Adipose tissue (tissue), 3 donors: ENCODE results near the gene ASS1. TPM values are rescaled to one million over a fixed set of nuclear protein-coding genes. Genes with fewer than 3 reads are reported as not detected.

Source experiments
- H3K27ac ChIP-seq: one replicate; pipeline ENCODE4 v1.5.1; 2013; ENCODE audit warnings: low read depth, low read length
- WGBS, 3 donors: extraction: QIAGEN DNeasy Blood & Tissue Kit; methylation state at CpG; one replicate each; pipeline ENCODE4 v1.1.7; 2013; 5-methylcytosine and 5-hydroxymethylcytosine counted together
- polyA plus RNA-seq, 3 donors: library from polyadenylated mRNA; stranded (reverse); fragments of 200-250 nt; gene quantifications; one replicate each; pipeline ENCODE4 v1.2.3, GENCODE V29; 2013
- donor health status: healthy with polysubstance abuse.
- donor health status: Bipolar disorder and iron deficiency.
- donor health status: healthy.

The ASS1 gene
- polyA plus RNA-seq, 3 donors = 90.1 to 700 (median 349) TPM

DNA sequence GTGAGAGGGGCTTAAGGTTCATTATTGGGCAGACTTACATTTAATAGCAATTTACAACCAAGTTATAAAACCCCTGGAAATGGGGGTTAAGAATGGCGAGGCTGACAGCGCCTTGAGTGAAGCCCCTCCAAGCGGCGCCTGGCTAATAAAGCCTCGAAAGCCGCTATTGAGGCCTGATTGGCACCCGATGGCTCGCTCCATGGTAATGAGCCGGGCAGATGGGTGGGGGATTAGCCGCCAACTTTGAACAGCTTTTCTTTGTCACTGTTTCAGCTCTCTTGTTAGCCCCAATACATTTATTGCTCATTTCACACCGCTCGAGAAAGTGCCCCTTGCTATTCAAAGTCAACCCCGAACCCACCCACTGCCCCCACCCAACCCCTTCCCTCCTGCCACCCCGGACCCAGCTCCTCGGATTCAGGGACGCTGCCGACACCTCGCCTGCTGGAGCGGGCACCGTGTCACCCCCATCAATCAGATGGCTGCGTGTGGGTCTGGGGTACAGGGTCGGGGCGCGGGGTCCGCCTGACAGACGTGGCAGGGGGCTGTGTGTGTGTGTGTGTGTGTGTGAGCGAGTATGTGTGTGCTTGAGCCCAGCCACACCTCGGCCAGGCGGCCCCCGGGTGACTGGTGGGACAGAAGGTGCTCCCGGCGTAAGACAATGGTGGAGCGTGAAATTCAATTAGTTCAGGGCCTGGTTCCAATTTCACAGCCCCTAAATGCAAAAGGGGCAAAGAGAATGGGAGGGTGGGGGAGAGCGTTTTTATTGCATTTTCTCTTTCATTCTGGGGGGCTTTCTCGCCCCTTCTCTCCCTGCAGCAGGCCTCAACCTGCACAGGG is 34.2 kb downstream of the ASS1 start:
- no peak overlapping the region for H3K27ac ChIP-seq
- 81 to 89% (median 88%) methylated on average over 35 of the region's 35 CpGs for WGBS, 3 donors

DNA sequence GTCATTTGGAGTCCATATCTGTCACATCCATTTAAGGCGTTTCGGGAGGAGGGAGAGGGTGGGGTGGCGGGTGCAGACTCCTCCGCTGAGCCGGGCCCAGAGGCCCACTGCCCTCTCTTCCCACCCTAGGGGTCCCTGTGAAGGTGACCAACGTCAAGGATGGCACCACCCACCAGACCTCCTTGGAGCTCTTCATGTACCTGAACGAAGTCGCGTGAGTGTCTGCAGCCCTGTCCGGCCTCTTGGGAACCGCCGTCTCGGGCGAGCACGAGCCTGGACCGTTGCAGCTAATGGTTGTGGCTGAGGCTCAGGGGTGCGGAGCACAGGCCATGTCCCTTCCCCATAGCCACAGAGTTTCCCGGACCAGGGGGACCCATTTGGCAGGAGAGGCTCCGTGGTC is 34.8 kb downstream of the ASS1 start:
- no peak overlapping the region for H3K27ac ChIP-seq
- WGBS, 3 donors = 86 to 92% (median 91%) methylated on average over 19 of the region's 19 CpGs

DNA sequence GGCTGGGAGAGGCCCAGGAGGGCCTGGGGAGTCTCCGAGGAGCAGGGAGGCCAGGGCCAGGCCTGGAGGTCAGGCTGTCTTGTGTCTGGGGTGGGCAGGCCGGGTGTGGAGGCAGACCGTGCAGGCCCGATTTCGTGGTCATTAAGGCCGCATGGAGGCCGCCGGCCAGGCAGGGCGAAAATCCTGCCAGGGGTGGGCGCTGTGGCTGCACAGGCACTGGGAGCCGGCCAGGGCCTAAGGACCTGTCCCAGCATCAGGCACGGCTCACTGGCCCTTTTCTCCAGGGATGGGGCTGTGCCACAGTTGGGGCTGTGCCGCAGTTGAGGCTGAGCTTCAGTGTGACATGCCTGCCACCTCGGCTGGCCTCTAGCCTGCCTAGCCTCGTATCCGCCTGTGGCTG is 35.9 kb downstream of the ASS1 start:
- H3K27ac ChIP-seq = no peak overlapping the region
- WGBS, 3 donors = 77 to 91% (median 85%) methylated on average over 16 of the region's 16 CpGs

DNA sequence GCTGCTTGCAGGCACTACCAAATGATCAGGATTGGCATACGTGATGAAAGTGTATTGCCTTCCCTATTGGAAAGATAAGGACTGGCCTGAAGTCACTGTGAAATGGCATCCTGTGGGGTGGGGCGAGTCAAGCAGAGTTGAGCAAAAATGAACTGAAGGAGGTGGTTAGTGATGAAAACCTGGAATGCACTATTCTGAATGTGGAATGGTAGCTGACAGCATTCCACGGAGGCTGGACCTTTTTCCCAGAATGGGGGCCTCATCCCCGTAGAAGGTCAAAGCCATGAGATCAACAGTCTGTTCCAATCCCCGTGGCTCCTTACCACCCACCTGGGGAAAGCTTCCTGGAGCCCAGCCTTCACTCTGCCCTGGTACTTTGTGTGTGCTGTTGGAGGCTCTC is 37.7 kb downstream of the ASS1 start:
- WGBS, 3 donors = 71 to 77% (median 71%) methylated on average over 5 of the region's 5 CpGs
- H3K27ac ChIP-seq = no peak overlapping the region

DNA sequence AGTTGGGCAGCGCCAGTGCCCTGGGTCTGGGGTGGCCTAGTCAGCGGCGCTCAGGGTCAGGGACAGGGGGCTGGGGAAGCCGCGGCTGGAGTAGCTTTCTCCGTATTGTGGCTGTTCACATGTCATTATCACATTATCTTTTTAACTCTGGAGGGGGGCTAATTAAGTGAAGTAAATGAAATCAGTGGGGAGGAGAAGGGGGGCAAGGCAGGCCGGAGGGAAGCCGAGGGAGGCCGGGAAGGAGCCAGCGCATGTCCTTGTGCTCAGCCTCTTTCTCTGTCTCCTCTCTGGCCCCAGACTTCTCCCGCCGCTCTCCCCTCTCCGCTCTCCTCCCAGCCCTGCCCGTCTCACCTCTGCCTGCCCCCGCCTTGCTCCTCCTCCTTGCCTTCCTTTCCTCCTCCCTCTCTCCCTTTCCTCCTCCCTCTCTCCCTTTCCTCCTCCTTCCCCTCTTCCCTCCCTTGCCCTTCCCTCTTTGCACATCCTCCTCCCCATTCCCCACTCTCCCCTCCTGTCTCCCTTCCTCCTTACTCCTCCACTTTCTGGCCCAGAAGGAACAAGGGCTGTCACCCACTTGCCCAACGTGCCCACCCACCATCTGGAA is 38.7 kb downstream of the ASS1 start:
- 52 to 63% (median 62%) methylated on average over 14 to 16 of the region's 16 CpGs for WGBS, 3 donors
- no peak overlapping the region for H3K27ac ChIP-seq

DNA sequence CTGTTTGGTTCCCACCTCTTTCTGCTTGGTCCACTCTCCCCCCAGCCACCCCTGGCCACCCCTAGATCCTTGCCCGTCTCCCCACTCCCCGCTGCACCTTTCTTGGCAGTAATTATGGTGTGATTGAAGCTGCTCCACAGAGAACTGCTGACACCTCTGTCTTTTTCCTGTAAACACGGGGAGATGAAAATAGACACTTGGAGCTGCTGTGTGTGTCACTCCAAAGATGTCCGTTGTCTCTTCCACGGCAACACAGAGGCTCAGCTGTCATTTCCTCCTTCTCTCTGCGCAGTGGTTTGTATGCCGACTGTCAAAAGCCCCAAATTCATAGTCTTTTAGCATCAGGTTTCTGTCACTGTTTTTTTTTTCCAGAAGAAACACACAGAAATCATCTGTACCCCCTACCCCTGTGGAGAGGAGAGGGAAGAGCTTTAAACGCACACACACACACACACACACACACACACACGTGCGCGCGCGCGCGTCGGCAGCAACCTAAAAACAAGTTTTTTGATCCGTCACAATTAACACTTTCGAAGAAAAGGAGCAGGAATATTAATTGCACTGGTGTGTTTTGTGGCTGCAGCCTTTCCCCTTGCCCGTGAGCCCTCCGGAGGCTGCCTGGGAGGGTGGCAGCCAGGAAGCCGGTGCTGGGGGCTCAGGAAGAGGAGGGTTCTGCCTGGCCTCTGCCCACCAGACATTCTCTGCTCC is 39.8 kb downstream of the ASS1 start:
- WGBS, 3 donors = 74 to 87% (median 83%) methylated on average over 21 of the region's 21 CpGs
- H3K27ac ChIP-seq = no peak overlapping the region

DNA sequence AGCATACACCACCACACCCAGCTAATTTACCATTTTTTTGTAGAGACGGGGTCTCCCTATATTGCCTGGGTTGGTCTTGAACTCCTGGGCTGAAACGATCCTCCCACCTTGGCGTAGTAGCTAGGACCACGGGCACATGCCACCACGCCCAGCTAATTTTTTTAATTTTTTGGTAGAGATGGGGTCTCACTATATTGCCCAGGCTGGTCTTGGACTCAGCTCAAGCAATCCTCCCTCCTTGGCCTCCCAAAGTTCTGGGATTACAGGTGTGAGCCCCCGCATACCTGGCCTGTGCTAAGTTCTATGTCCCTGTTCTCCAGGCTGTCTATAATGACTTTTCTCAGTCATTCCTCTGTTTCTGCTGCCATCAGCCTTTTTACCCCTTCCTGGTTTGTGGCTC is 41.3 kb downstream of the ASS1 start:
- WGBS, 3 donors = 93 to 95% (median 94%) methylated on average over 6 of the region's 6 CpGs

DNA sequence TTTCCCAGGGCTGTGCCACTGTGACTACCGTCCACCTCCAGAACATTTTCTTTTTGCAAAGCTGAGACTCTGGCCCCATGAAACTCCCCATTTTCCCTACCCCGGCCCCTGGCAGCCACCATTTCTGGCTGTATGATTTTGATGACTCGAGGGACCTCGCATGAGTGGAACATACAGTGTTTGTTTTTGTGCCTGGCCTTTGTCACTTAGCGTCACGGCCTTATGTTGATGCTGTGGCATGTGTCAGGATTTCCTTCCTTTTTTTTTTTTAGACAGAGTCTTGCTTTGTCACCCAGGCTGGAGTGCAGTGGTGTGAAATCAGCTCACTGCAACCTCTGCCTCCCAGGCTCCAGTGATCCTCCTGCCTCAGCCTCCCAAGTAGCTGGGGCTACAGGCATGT is 42.7 kb downstream of the ASS1 start:
- 60 to 74% (median 63%) methylated on average over 6 of the region's 6 CpGs for WGBS, 3 donors

More for the DNA sequence above, 41.3 kb downstream of the ASS1 start:
- no peak overlapping the region for H3K27ac ChIP-seq

DNA sequence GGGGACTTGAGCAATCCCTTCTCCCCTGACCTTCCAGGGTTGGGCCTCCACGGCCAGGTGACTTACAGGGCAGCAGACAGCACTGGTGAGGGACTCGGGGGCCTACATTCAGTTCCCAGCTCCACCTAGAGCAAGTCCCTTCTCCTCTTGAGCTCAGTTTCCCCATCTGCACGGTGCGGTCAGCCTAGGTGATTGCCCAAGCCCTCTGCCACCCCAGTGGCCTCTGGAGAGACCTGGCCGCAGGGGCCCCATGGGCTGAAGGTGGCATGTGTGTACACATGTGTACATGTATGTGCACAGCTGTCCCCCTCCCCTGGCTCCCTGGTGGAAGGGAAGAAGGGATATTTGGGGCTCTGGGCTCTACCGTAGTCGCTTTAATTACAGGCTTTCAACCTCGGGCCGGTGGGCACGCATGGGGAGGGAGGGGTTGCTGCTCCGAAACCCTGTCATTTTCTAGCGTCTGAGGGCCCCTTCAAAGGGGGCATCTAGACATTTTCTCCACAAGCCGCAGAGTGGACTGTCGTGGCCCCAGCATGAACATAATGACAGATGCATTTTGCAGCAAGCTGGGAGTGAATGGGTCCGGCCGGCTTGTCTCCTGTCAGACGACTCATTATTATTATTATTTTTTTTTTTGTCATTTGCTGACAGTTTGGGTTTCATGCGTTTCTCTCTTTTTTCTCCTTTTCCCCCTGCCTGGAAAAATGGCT is 44.0 kb downstream of the ASS1 start:
- WGBS, 3 donors = 88 to 91% (median 90%) methylated on average over 18 of the region's 18 CpGs
- H3K27ac ChIP-seq = no peak overlapping the region

More for the DNA sequence above, 42.7 kb downstream of the ASS1 start:
- H3K27ac ChIP-seq = no peak overlapping the region

DNA sequence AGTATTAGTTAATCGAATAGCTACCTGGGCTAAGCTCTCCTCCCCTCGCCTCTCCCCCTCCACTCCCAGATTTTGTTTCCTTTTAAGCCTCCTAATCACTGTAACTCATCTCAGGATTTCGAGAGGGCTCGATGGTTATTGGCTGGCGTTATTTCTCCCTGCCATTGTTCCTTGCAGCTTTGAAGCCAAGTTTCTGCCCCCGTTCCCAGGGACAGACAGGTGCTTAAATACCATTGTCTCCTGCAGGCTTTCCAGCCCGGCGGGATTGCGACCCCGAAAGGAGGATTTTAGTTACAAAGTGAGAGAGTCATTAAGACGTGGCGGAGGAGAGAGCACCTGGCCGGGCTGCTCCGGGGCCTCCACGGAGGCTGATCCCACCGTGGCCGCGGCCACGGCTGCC is 46.2 kb downstream of the ASS1 start:
- H3K27ac ChIP-seq = no peak overlapping the region
- WGBS, 3 donors = 79 to 84% (median 80%) methylated on average over 19 of the region's 19 CpGs

DNA sequence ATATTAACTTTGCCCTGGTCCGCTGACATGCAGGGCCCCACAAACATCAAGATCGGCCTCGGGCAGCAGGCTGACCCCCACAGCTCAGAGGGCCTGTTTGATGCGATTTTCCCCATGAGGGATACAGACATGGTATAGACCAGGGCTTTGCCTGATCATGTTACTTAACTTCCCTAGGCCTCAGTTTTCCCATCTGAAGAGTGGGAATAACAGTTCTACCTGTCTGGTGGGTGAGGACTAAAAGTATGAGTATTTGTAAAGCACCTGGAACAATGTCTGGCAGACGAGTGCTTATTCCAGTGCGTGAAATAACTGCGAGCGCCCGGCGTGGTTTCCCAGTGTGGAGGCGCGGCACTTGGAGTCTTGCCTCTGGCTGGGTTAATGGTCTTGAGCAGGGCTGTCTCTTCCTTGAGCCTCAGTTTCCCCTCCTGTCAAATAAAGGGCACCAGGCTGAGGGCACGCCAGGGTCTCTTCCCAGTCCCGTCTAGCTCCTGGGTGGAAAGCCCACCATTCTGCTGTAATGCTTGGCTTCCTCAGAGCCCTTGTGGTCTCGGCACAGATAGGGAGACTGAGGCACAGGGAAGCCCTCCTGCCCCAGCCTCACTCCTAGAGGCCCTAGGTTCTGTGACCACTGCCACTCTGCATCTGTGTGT is 47.2 kb downstream of the ASS1 start:
- H3K27ac ChIP-seq = no peak overlapping the region
- 94 to 97% (median 96%) methylated on average over 15 of the region's 15 CpGs for WGBS, 3 donors

DNA sequence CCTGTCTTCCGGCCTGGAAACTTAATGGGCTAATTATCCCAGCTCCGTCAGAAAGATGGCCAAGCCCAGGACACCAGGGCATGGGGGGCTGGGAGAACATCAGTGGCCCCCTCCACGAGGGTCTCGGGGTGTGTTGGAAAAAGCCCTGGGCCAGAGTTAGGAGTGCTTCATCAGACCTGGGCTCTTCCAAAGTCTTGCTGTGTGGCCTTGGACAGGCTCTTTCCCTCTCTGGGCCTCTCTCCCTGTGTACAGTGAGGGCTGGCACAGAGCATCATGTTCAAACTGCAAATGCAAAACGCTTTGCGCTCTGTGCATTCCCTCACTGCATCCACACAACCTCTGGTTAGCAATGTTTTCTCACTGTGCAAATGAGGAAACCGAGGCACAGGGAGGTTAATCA is 48.3 kb downstream of the ASS1 start:
- 90 to 93% (median 93%) methylated on average over 7 of the region's 7 CpGs for WGBS, 3 donors
- H3K27ac ChIP-seq = no peak overlapping the region

DNA sequence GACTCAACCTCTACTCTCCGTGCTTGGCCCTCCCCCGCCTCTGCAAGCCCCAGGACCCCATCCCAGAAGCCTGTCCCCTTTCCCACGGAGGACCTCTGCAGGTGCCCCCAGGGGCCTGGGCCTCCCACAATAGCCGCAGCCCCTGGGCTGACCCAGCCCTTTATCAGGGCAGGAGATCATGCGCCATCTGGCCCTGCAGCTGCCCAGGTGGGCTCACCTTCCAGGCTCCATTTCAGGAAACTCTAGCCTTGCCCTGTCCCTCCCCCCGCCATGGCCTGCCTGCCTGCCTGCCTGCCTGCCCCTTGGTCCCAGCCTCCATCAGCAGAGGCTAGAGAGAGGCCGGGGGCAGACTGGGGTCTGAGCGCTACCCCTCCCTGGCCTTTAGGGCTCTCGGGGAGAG is 48.7 kb downstream of the ASS1 start:
- 78 to 88% (median 82%) methylated on average over 8 to 9 of the region's 9 CpGs for WGBS, 3 donors
- no peak overlapping the region for H3K27ac ChIP-seq

DNA sequence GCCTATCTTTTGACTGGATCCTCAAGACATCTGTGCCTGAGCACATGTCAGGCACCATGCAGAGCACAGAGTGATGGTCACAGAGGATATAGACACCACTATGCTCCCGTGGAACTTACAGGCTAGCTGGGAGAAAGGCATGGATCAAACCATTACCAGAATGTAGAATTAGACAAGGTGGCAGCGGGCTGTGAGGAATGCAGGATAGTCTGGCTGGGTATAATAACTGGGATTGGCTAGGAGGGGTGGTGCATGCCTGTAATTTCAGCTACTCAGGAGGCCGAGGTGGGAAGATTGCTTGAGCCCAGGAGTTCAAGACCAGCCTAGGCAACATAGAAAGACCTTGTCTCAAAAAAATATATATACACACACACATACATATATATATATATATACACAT is 50.3 kb downstream of the ASS1 start:
- WGBS, 3 donors = 94 to 100% (median 97%) methylated on average over 3 of the region's 3 CpGs
- no peak overlapping the region for H3K27ac ChIP-seq

DNA sequence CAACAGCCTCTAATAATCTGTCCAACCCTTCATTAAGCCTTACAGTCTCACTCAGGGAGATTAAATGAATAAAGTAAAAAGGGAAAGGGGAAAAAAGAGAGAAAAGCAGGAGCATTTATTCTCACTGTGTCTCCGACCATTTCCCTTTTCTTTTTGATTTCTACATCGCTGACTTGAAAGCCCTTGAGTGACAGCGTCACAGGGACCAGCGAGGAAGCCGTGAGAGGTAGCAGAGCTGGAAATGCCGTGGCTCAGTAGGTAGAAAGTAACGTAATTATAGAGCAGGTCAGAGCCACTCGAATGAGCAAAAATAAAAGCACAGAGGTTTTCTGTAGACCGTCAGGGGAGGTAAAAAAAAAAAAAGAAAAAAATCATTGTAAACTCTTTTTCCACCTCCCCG is 52.4 kb downstream of the ASS1 start:
- WGBS, 3 donors = 85 to 91% (median 89%) methylated on average over 10 of the region's 10 CpGs
- H3K27ac ChIP-seq = no peak overlapping the region

DNA sequence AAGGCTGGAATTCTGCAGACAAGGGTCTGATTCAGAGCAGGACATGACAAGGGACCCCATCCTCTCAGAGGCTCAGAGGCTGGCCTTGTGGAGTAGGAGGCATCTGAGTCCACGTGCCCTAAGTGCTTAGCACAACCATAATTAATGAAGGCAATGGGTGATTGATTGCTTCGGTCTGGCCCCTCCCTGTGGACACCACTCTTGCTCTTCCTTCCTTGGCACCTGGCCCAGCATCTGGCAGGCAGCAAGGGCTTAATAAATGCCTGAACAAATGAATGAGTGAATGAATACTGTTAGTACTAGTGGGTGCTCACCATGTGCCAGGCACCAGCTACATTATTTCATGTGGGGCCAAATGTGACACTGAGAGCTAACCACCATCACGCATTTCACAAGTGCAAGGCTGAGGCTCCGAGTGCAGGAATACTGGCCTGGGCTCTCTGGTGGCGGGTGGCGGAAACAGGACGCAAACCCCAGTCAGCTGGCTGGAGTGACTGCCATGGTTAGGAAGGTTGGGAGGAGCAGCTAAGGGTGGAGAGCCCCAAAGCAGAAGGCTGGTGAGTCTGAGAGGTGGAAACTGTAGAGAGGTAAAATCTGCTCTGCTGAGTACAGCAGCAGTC is 53.6 kb downstream of the ASS1 start:
- no peak overlapping the region for H3K27ac ChIP-seq
- 82 to 91% (median 84%) methylated on average over 7 of the region's 7 CpGs for WGBS, 3 donors

DNA sequence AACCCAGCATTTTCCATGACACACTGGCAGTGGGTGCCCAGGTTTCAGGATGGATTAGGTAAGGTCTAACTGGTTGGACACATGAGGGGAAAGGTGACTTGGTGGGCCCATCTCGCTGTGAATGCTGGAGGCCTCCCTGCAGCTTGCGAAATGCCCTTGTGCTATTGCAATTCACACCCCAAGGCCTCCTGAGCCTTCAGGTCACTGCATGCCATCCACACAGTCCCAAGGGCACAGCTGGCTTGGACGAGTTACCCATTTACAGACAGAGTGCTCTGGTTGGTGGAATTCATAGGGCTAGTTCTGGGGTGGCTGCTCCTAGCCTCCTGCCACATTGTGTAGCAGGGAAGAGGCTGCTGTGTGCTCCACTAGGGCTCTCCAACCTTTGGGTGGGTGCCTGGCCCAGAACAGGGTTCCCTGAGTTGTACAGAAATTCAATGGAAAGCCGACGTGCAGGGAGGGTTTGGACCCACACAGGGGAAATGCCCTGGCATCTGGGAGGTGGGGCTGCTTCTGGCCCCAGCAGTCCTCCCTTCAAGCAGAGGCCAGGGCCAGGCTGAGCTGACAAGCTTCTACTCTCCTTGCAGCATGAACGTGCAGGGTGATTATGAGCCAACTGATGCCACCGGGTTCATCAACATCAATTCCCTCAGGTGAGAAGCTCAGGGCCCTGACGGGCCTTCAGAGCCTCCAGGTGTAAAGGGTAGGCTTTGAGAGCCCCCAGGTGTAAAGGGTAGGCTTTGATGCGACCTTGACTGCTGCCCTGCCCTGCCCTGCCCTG is 54.3 kb downstream of the ASS1 start:
- H3K27ac ChIP-seq = no peak overlapping the region
- 72 to 82% (median 75%) methylated on average over 9 of the region's 9 CpGs for WGBS, 3 donors
